ENCODE measurements around the gene WFDC10B. TPM values are rescaled to one million over a fixed set of nuclear protein-coding genes. Genes with fewer than 3 reads are reported as not detected.
"Not testable (repeated sequence)": the region's sequence is repeated elsewhere in the genome, so short reads cannot be mapped to it uniquely, and the experiment has no call there.

The WFDC10B gene
- total RNA-seq, 1 experiment from 2014 or later = not detected

- WGBS (ENCODE audit: extremely low coverage, insufficient read length, low lambda C conversion rate) = no CpG with 5 or more reads among the region's 3 CpGs
- H2BK120ac ChIP-seq (ENCODE audit: low read depth, low read length, poor library complexity, severe bottlenecking) = no peak overlapping the region
Measured at GRCh38 chr20:45646875-45647274, 57.9 kb downstream of the WFDC10B start.

GRCh38 chr20:45645869-45646268, 59.0 kb downstream of the WFDC10B start:
- not testable (repeated sequence) for H2AK5ac ChIP-seq (ENCODE audit: insufficient read length, low read length); H3K9ac ChIP-seq (ENCODE audit: extremely low read depth, insufficient read length, low read length); H3K23me2 ChIP-seq (ENCODE audit: insufficient read length, low read depth, low read length, poor library complexity, severe bottlenecking); H2BK12ac ChIP-seq (ENCODE audit: insufficient read length, low read depth, low read length); H4K8ac ChIP-seq (replicated peaks; ENCODE audit: insufficient read length, low read depth, low read length); H3K56ac ChIP-seq (ENCODE audit: insufficient read length, low read depth, low read length); H3K23ac ChIP-seq (ENCODE audit: insufficient read length, low read depth, low read length); H3K79me1 ChIP-seq (ENCODE audit: insufficient read depth, low read depth, low read length, poor library complexity, severe bottlenecking); H3K27me3 Mint-ChIP-seq (ENCODE audit: low read depth); H4K91ac ChIP-seq (ENCODE audit: insufficient read length, low read depth, low read length); H3K4me1 ChIP-seq (ENCODE audit: insufficient read depth, low read length); H3K36me3 Mint-ChIP-seq (ENCODE audit: insufficient read depth in 1 of 3, low read depth in 3 of 3); H3K27me3 ChIP-seq (ENCODE audit: insufficient read depth, low read length); H3K4me3 Mint-ChIP-seq; H2BK5ac ChIP-seq (ENCODE audit: insufficient read length, low read length); H3K9me3 ChIP-seq (ENCODE audit: control insufficient read depth, low read depth, low read length); H3K14ac ChIP-seq (ENCODE audit: insufficient read depth, low read length); H3K79me2 ChIP-seq (ENCODE audit: insufficient read depth, low read length); H3T11ph ChIP-seq (ENCODE audit: low read length); H2BK15ac ChIP-seq (ENCODE audit: low read depth, low read length); H3K4ac ChIP-seq (ENCODE audit: low read depth, low read length); H4K20me1 ChIP-seq (ENCODE audit: control insufficient read depth, insufficient read depth, insufficient read length); H2AFZ ChIP-seq (ENCODE audit: low read length); DNase-seq; H2BK20ac ChIP-seq (ENCODE audit: low read depth, low read length, poor library complexity, severe bottlenecking); H4K5ac ChIP-seq (ENCODE audit: insufficient read length, low read depth, low read length); H3K27ac Mint-ChIP-seq; H3K27ac ChIP-seq (ENCODE audit: insufficient read length, low read depth, low read length); H3K18ac ChIP-seq (ENCODE audit: insufficient read length, low read depth, low read length); H3K4me2 ChIP-seq (ENCODE audit: insufficient read depth, insufficient read length, low read length); H2BK120ac ChIP-seq (ENCODE audit: low read depth, low read length, poor library complexity, severe bottlenecking)
- Mint-ChIP-seq H3K4me1 (peaks cover 10% of the 10 kb centered on the region in 2 experiments), H3K9me3 (peaks cover 11 to 16% of the 10 kb centered on the region in 2 experiments; a peak in 4 of 5 replicates)
- no CpG with 5 or more reads among the region's 28 CpGs for WGBS (ENCODE audit: extremely low coverage, insufficient read length, low lambda C conversion rate)

More at GRCh38 chr20:45646875-45647274, 57.9 kb downstream of the WFDC10B start:
- H3K9me3 Mint-ChIP-seq = peaks cover 21 to 25% of the 10 kb centered on the region in 2 experiments
- no peak overlapping the region for H2BK20ac ChIP-seq (ENCODE audit: low read depth, low read length, poor library complexity, severe bottlenecking)
- no peaks in the 10 kb centered on the region; the same call in 1 of the 2 replicates for H3K27me3 Mint-ChIP-seq (ENCODE audit: low read depth)
- H3K4me1 ChIP-seq (ENCODE audit: insufficient read depth, low read length) = no peaks in the 10 kb centered on the region; the same call in 1 of the 2 replicates
- no peak for TF ChIP-seq CTCF (conservative IDR thresholded peaks at IDR 0.05)
- H3K23ac ChIP-seq (ENCODE audit: insufficient read length, low read depth, low read length) = no peak overlapping the region
- no peak overlapping the region for H4K5ac ChIP-seq (ENCODE audit: insufficient read length, low read depth, low read length)
- no peak overlapping the region for H3K4me3 Mint-ChIP-seq
- H3K4ac ChIP-seq (ENCODE audit: low read depth, low read length) = no peak overlapping the region
- H3K23me2 ChIP-seq (ENCODE audit: insufficient read length, low read depth, low read length, poor library complexity, severe bottlenecking) = no peaks in the 10 kb centered on the region
- no peak overlapping the region for H3K56ac ChIP-seq (ENCODE audit: insufficient read length, low read depth, low read length)
- H3K4me1 Mint-ChIP-seq = peaks cover 10% of the 10 kb centered on the region in 2 experiments
- H4K20me1 ChIP-seq (ENCODE audit: control insufficient read depth, insufficient read depth, insufficient read length) = no peaks in the 10 kb centered on the region
- H2BK5ac ChIP-seq (ENCODE audit: insufficient read length, low read length) = no peak overlapping the region
- no peaks in the 10 kb centered on the region for H3K79me1 ChIP-seq (ENCODE audit: insufficient read depth, low read depth, low read length, poor library complexity, severe bottlenecking)
- no peak overlapping the region for H3K14ac ChIP-seq (ENCODE audit: insufficient read depth, low read length)
- no peak overlapping the region for H4K91ac ChIP-seq (ENCODE audit: insufficient read length, low read depth, low read length)
- no peaks in the 10 kb centered on the region for H3K9me3 ChIP-seq (ENCODE audit: control insufficient read depth, low read depth, low read length)
- DNase-seq = no peak
- no peak overlapping the region for H3K27ac ChIP-seq (ENCODE audit: insufficient read length, low read depth, low read length)
- no peak overlapping the region for H3K9ac ChIP-seq (ENCODE audit: extremely low read depth, insufficient read length, low read length)
- H2BK12ac ChIP-seq (ENCODE audit: insufficient read length, low read depth, low read length) = no peak overlapping the region
- no peak overlapping the region for H4K8ac ChIP-seq (replicated peaks; ENCODE audit: insufficient read length, low read depth, low read length)
- no peak overlapping the region for H2AK5ac ChIP-seq (ENCODE audit: insufficient read length, low read length)
- no peaks in the 10 kb centered on the region for H3K79me2 ChIP-seq (ENCODE audit: insufficient read depth, low read length)
- no peaks in the 10 kb centered on the region for H3K27me3 ChIP-seq (ENCODE audit: insufficient read depth, low read length)
- no peak overlapping the region for H2AFZ ChIP-seq (ENCODE audit: low read length)
- no peak overlapping the region for H3K27ac Mint-ChIP-seq
- no peak overlapping the region for H2BK15ac ChIP-seq (ENCODE audit: low read depth, low read length)
- no peak overlapping the region for H3T11ph ChIP-seq (ENCODE audit: low read length)
- H3K4me2 ChIP-seq (ENCODE audit: insufficient read depth, insufficient read length, low read length) = no peak overlapping the region
- peaks cover 13 to 16% (median 15%) of the 10 kb centered on the region in 3 experiments for H3K36me3 Mint-ChIP-seq (ENCODE audit: insufficient read depth in 1 of 3, low read depth in 3 of 3)
- no peak overlapping the region for H3K18ac ChIP-seq (ENCODE audit: insufficient read length, low read depth, low read length)
